Testis (tissue), 2 donors: Measurements from ENCODE around the gene ZNF224.

Experiments
- POLR2A ChIP-seq: fragments of 450-650 bp; IDR thresholded peaks from one replicate; pipeline ENCODE4 v1.6.1; 2017; ENCODE audit warnings: antibody characterized with exemption, mild to moderate bottlenecking, moderate library complexity
- TF ChIP-seq, protein P1 (sequence below), 3 experiments: fragments of 450-650 bp in 2 of 3; fragments of 200-600 bp in 1 of 3; sonication (generic) in 1 of 3; IDR thresholded peaks; one replicate each; pipeline ENCODE4 v1.5.1; 2016 to 2019; ENCODE audit warnings: antibody characterized with exemption in 3 of 3, mild to moderate bottlenecking in 2 of 3, moderate library complexity in 1 of 3

DNA sequence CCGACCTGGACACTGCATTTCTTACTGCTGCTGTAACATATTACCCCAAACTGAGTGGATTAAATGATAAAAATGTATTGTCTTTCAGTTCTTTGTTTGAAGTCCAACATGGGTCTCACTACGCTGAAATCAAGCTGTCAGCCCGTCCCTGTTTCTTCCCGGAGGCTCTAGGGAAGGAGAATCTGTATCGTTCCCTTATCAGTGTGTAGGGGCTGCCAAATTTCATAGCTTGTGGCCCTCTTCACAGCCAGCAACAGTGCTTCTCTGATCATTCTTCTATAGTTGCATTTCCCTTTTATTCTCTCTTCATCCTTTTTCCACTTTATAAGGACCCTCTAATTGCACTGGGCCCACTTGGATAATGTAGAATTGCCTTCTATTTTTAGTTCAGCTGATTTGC is 57.3 kb downstream of the ZNF224 start:
- TF ChIP-seq, protein P1, sequence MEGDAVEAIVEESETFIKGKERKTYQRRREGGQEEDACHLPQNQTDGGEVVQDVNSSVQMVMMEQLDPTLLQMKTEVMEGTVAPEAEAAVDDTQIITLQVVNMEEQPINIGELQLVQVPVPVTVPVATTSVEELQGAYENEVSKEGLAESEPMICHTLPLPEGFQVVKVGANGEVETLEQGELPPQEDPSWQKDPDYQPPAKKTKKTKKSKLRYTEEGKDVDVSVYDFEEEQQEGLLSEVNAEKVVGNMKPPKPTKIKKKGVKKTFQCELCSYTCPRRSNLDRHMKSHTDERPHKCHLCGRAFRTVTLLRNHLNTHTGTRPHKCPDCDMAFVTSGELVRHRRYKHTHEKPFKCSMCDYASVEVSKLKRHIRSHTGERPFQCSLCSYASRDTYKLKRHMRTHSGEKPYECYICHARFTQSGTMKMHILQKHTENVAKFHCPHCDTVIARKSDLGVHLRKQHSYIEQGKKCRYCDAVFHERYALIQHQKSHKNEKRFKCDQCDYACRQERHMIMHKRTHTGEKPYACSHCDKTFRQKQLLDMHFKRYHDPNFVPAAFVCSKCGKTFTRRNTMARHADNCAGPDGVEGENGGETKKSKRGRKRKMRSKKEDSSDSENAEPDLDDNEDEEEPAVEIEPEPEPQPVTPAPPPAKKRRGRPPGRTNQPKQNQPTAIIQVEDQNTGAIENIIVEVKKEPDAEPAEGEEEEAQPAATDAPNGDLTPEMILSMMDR (IDR thresholded peaks at IDR 0.05) = no peak
- no peak for TF ChIP-seq POLR2A
